Measurements from ENCODE around the gene RPL36AL. TPM values are rescaled to one million over a fixed set of nuclear protein-coding genes. Genes with fewer than 3 reads are reported as not detected.

The RPL36AL gene
- total and polyA plus RNA-seq, 7 donors = 84.6 to 522 (median 178) TPM

DNA sequence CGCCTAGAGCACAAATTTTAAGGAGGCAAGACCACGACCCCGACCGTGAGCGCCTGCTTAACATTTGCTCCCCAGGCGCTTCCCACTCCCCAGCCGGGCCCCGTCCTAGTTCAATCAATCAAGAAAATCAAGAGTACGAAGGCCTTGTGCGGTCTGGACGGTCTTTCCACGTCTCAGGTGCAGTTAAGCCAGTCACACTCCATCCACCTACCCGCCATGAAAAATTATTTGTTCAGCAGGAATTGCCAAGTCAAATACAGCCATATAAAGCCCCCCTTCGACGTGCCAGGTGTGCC, 22.3 kb downstream of the RPL36AL start:
- Histone ChIP-seq H3K4me3 (peak overlapping the region; percentile 80), H3K27me3 (ENCODE audit: insufficient read depth in 3 of 3, low read length in 2 of 3) (no peaks in the 10 kb centered on the region), H3K27ac (peak overlapping the region; percentile 97), H3K36me3 (ENCODE audit: insufficient read depth in 1 of 2, low read depth in 1 of 2) (no peaks in the 10 kb centered on the region), H3K4me1 (no peaks in the 10 kb centered on the region), H3K9me3 (no peaks in the 10 kb centered on the region)
- TF ChIP-seq, protein P1, sequence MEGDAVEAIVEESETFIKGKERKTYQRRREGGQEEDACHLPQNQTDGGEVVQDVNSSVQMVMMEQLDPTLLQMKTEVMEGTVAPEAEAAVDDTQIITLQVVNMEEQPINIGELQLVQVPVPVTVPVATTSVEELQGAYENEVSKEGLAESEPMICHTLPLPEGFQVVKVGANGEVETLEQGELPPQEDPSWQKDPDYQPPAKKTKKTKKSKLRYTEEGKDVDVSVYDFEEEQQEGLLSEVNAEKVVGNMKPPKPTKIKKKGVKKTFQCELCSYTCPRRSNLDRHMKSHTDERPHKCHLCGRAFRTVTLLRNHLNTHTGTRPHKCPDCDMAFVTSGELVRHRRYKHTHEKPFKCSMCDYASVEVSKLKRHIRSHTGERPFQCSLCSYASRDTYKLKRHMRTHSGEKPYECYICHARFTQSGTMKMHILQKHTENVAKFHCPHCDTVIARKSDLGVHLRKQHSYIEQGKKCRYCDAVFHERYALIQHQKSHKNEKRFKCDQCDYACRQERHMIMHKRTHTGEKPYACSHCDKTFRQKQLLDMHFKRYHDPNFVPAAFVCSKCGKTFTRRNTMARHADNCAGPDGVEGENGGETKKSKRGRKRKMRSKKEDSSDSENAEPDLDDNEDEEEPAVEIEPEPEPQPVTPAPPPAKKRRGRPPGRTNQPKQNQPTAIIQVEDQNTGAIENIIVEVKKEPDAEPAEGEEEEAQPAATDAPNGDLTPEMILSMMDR (IDR thresholded peaks at IDR 0.05) = no peak
- peak; percentile 23 to 48 (median 36) for ATAC-seq
- intact Hi-C loops (cut with DNase I) = no loop called here
- peak in 1 of 2 donors; percentile 30 for DNase-seq
- 0 to 1% (median 0%) methylated on average over 15 of the region's 15 CpGs for WGBS, 3 donors

DNA sequence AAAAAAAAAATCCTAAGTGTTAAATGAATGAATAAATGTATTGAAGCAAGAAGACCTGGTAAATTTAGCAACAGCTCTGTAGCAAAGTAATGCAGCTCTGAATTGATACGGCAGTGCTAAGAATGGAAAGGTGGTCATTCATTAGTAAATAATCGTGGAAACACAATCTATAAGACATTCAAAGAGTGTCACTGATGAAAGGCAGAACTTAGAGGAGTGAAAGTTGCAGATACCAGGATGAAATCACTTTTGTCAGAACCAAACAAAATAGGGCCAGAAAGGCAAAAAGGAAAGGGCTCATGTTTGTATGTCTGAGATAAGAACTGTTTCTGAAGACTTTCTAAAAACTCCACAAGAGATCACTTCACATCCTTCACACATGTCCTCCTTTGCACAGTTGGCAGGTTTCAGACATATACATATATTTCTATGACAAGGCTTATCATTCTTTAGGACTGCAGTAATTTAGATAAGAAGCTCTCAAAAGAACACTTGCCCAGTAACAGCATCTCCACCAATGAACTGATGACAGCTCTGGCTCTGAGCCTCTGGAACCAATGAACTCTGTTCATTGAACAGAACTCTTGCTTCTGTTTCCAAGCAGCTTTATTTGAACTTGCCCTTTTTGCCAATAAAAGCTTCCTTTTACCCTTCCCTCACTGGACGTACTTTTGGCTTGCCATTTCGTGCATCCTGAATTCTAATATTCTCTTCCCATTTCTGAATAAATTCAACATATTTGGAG, 25.9 kb downstream of the RPL36AL start:
- Histone ChIP-seq H3K36me3 (ENCODE audit: insufficient read depth in 1 of 2, low read depth in 1 of 2) (no peaks in the 10 kb centered on the region), H3K9me3 (no peaks in the 10 kb centered on the region), H3K4me1 (no peaks in the 10 kb centered on the region), H3K4me3 (no peak overlapping the region), H3K27me3 (ENCODE audit: insufficient read depth in 3 of 3, low read length in 2 of 3) (no peaks in the 10 kb centered on the region), H3K27ac (no peak overlapping the region)
- TF ChIP-seq, protein P1 (IDR thresholded peaks at IDR 0.05) = no peak
- intact Hi-C loops (cut with DNase I) = no loop called here
- no peak for DNase-seq
- no peak for ATAC-seq
- WGBS, 3 donors = 40 to 52% (median 49%) methylated on average over 4 of the region's 4 CpGs

DNA sequence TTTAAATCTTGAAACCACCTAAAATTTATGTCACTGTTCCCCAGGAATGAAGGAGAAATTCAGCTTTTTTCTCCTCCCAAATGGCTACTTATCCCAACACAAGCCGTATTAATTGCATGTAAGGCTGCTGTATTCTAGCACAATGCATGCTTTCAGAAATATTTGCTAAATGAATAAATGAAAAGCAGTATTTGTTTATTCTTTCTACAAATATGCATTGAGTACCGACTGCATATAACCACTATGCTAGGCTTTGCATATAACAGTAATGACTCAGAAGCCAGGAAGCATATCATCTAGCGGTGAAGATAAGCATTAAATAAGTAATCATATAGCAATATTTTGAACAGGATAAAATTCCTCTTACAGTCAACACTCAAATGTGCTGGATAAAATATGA, 27.4 kb downstream of the RPL36AL start:
- no peaks in the 10 kb centered on the region for H3K36me3 ChIP-seq (ENCODE audit: insufficient read depth in 1 of 2, low read depth in 1 of 2)
- no peaks in the 10 kb centered on the region for H3K4me1 ChIP-seq
- TF ChIP-seq, protein P1 (IDR thresholded peaks at IDR 0.05) = no peak
- WGBS, 3 donors = 89 to 96% (median 91%) methylated on average over 3 of the region's 3 CpGs
- ATAC-seq = no peak
- H3K27me3 ChIP-seq (ENCODE audit: insufficient read depth in 3 of 3, low read length in 2 of 3) = no peaks in the 10 kb centered on the region
- no peaks in the 10 kb centered on the region for H3K9me3 ChIP-seq
- intact Hi-C loops (cut with DNase I) = no loop called here
- no peak overlapping the region for H3K4me3 ChIP-seq
- DNase-seq = no peak
- no peak overlapping the region for H3K27ac ChIP-seq

DNA sequence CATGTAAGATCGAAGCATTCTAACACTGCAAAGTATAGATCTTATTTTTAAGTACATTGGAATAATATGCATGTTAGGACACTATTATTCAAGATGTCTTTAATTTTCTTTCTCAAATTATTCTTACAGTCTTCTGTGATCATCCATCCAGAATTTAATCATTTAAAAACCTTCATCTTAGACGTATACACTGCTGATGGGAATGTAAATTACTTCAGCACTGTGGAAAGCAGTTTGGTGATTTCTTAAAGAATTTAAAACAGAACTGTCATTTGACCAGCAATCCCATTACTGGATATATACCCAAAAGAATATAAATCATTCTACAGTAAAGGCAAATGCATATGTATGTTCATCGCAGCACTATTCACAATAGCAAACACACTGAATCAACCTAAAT, 31.0 kb downstream of the RPL36AL start:
- 87 to 93% (median 88%) methylated on average over 3 of the region's 3 CpGs for WGBS, 3 donors
- Histone ChIP-seq H3K4me3 (no peak overlapping the region), H3K9me3 (no peaks in the 10 kb centered on the region), H3K36me3 (ENCODE audit: insufficient read depth in 1 of 2, low read depth in 1 of 2) (peaks cover 0 to 6% of the 10 kb centered on the region in 2 donors), H3K27me3 (ENCODE audit: insufficient read depth in 3 of 3, low read length in 2 of 3) (no peaks in the 10 kb centered on the region), H3K4me1 (peaks cover 4% of the 10 kb centered on the region), H3K27ac (no peak overlapping the region)
- TF ChIP-seq, protein P1 (IDR thresholded peaks at IDR 0.05) = no peak
- ATAC-seq = no peak
- DNase-seq = no peak
- intact Hi-C loops (cut with DNase I) = loop anchor here in 1 of 2 donors (5.0 kb wide), 1 partner anchor 33 kb away; the partner anchor contains the start of genes MGAT2 and RPL36AL

All from psoas muscle (tissue), 8 donors.